22Rv1 (cell line): Measurements from ENCODE around the gene CETP.

Experiments used
- ZFX ChIP-seq: fragments of 450-650 bp; IDR thresholded peaks from 2 replicates; pipeline ENCODE4 v1.6.1; 2017; ENCODE audit warnings: antibody characterized with exemption, borderline replicate concordance
- TF ChIP-seq, protein P1 (sequence below): fragments of 450-650 bp; IDR thresholded peaks from 2 replicates; pipeline ENCODE4 v1.5.1; 2017; ENCODE audit warnings: mild to moderate bottlenecking

DNA sequence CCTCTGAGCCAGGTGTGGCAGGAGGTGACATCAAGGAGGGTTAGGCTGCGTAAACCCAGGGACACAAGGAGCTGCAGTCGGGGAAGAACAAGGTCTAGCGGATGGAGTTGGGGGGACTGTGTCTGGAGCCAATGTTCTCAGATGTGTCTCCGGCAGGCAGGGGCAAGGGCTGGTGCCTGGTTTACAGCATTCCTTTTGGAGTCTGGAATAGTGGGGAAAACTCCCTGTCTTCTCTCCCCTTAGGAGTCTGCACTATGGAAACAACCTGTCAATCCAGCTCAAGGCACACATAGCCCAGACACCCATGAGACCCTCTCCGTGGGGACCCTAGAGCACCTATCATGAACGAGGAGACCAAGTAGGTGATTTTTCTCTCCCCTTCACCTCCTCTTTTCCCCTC lies 55.1 kb downstream of the CETP start:
- TF ChIP-seq, protein P1, sequence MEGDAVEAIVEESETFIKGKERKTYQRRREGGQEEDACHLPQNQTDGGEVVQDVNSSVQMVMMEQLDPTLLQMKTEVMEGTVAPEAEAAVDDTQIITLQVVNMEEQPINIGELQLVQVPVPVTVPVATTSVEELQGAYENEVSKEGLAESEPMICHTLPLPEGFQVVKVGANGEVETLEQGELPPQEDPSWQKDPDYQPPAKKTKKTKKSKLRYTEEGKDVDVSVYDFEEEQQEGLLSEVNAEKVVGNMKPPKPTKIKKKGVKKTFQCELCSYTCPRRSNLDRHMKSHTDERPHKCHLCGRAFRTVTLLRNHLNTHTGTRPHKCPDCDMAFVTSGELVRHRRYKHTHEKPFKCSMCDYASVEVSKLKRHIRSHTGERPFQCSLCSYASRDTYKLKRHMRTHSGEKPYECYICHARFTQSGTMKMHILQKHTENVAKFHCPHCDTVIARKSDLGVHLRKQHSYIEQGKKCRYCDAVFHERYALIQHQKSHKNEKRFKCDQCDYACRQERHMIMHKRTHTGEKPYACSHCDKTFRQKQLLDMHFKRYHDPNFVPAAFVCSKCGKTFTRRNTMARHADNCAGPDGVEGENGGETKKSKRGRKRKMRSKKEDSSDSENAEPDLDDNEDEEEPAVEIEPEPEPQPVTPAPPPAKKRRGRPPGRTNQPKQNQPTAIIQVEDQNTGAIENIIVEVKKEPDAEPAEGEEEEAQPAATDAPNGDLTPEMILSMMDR: no peak
- no peak for TF ChIP-seq ZFX
